ENCODE data around the gene IFT43. TPM values are rescaled to one million over a fixed set of nuclear protein-coding genes. Genes with fewer than 3 reads are reported as not detected.

Gene IFT43
- total and polyA plus RNA-seq, 2 donors (not counting 1 experiment from before 2014, with no cell fraction given) = 35.2 to 54.9 TPM

GRCh38 chr14:76083796-76084765 is 98.5 kb downstream of the IFT43 start:
- TF ChIP-seq CTCF (conservative IDR thresholded peaks at IDR 0.05 in 1 of 2, IDR thresholded peaks at IDR 0.05 in 1 of 2; ENCODE audit: low read depth in 1 of 2, low read length in 2 of 2) = no peak
- no peak for TF ChIP-seq EZH2 (IDR thresholded peaks at IDR 0.05; ENCODE audit: low read length, missing control alignments)
- Histone ChIP-seq H3K4me2 (ENCODE audit: extremely low read depth, insufficient read depth, low read length) (no peak overlapping the region), H3K4me3 (replicated peaks in 1 of 4; ENCODE audit: control extremely low read depth in 1 of 4, insufficient read depth in 1 of 4, low read depth in 3 of 4, low read length in 4 of 4) (no peak overlapping the region), H3K79me2 (ENCODE audit: control insufficient read depth, insufficient read depth, low read length) (no peaks in the 10 kb centered on the region), H4K20me1 (ENCODE audit: control insufficient read depth, extremely low read depth, insufficient read depth, low read length) (no peaks in the 10 kb centered on the region), H3K27ac (ENCODE audit: insufficient read depth, low read length) (no peak overlapping the region), H3K27me3 (ENCODE audit: control insufficient read depth, insufficient read depth, low read length) (no peaks in the 10 kb centered on the region), H3K9me3 (ENCODE audit: control insufficient read depth, insufficient read depth, low read depth, low read length) (no peaks in the 10 kb centered on the region), H2AFZ (ENCODE audit: low read length) (no peak overlapping the region), H3K4me1 (ENCODE audit: control insufficient read depth, extremely low read depth, insufficient read depth, low read length) (no peaks in the 10 kb centered on the region), H3K9ac (ENCODE audit: insufficient read depth, low read length) (no peak overlapping the region), H3K36me3 (ENCODE audit: control insufficient read depth, insufficient read depth, low read length) (no peaks in the 10 kb centered on the region)
- no peak for DNase-seq (ENCODE audit: low read depth in 2 of 2)

- Histone ChIP-seq H2AFZ (ENCODE audit: low read length) (no peak overlapping the region), H3K27ac (ENCODE audit: insufficient read depth, low read length) (no peak overlapping the region), H4K20me1 (ENCODE audit: control insufficient read depth, extremely low read depth, insufficient read depth, low read length) (no peaks in the 10 kb centered on the region), H3K4me2 (ENCODE audit: extremely low read depth, insufficient read depth, low read length) (no peak overlapping the region), H3K9ac (ENCODE audit: insufficient read depth, low read length) (no peak overlapping the region), H3K4me1 (ENCODE audit: control insufficient read depth, extremely low read depth, insufficient read depth, low read length) (no peaks in the 10 kb centered on the region), H3K9me3 (ENCODE audit: control insufficient read depth, insufficient read depth, low read depth, low read length) (no peaks in the 10 kb centered on the region), H3K79me2 (ENCODE audit: control insufficient read depth, insufficient read depth, low read length) (no peaks in the 10 kb centered on the region), H3K4me3 (replicated peaks in 1 of 4; ENCODE audit: control extremely low read depth in 1 of 4, insufficient read depth in 1 of 4, low read depth in 3 of 4, low read length in 4 of 4) (no peak overlapping the region), H3K27me3 (ENCODE audit: control insufficient read depth, insufficient read depth, low read length) (peaks cover 7% of the 10 kb centered on the region), H3K36me3 (ENCODE audit: control insufficient read depth, insufficient read depth, low read length) (no peaks in the 10 kb centered on the region)
- DNase-seq (ENCODE audit: low read depth in 2 of 2) = no peak
- TF ChIP-seq CTCF (conservative IDR thresholded peaks at IDR 0.05 in 1 of 2, IDR thresholded peaks at IDR 0.05 in 1 of 2; ENCODE audit: low read depth in 1 of 2, low read length in 2 of 2) (no peak), EZH2 (IDR thresholded peaks at IDR 0.05; ENCODE audit: low read length, missing control alignments) (no peak)
Measured at GRCh38 chr14:76085358-76085757, 99.8 kb downstream of the IFT43 start.

- no peak overlapping the region for H3K27ac ChIP-seq (ENCODE audit: insufficient read depth, low read length)
- no peak overlapping the region for H2AFZ ChIP-seq (ENCODE audit: low read length)
- no peak overlapping the region for H3K9ac ChIP-seq (ENCODE audit: insufficient read depth, low read length)
- H3K36me3 ChIP-seq (ENCODE audit: control insufficient read depth, insufficient read depth, low read length) = no peaks in the 10 kb centered on the region
- no peak for TF ChIP-seq CTCF (conservative IDR thresholded peaks at IDR 0.05 in 1 of 2, IDR thresholded peaks at IDR 0.05 in 1 of 2; ENCODE audit: low read depth in 1 of 2, low read length in 2 of 2)
- no peaks in the 10 kb centered on the region for H3K79me2 ChIP-seq (ENCODE audit: control insufficient read depth, insufficient read depth, low read length)
- no peaks in the 10 kb centered on the region for H3K9me3 ChIP-seq (ENCODE audit: control insufficient read depth, insufficient read depth, low read depth, low read length)
- peaks cover 7% of the 10 kb centered on the region for H3K27me3 ChIP-seq (ENCODE audit: control insufficient read depth, insufficient read depth, low read length)
- H3K4me2 ChIP-seq (ENCODE audit: extremely low read depth, insufficient read depth, low read length) = no peak overlapping the region
- no peaks in the 10 kb centered on the region for H4K20me1 ChIP-seq (ENCODE audit: control insufficient read depth, extremely low read depth, insufficient read depth, low read length)
- DNase-seq (ENCODE audit: low read depth in 2 of 2) = no peak
- no peak overlapping the region for H3K4me3 ChIP-seq (replicated peaks in 1 of 4; ENCODE audit: control extremely low read depth in 1 of 4, insufficient read depth in 1 of 4, low read depth in 3 of 4, low read length in 4 of 4)
- no peaks in the 10 kb centered on the region for H3K4me1 ChIP-seq (ENCODE audit: control insufficient read depth, extremely low read depth, insufficient read depth, low read length)
Measured at GRCh38 chr14:76086636-76087035, 101.1 kb downstream of the IFT43 start.

Data from fibroblast of lung (primary cell).